ENCODE results near the gene NUP98. TPM values are rescaled to one million over a fixed set of nuclear protein-coding genes. Genes with fewer than 3 reads are reported as not detected.

The NUP98 gene
- total RNA-seq, 2 donors from 2014 or later, result 127 to 136 TPM

DNA sequence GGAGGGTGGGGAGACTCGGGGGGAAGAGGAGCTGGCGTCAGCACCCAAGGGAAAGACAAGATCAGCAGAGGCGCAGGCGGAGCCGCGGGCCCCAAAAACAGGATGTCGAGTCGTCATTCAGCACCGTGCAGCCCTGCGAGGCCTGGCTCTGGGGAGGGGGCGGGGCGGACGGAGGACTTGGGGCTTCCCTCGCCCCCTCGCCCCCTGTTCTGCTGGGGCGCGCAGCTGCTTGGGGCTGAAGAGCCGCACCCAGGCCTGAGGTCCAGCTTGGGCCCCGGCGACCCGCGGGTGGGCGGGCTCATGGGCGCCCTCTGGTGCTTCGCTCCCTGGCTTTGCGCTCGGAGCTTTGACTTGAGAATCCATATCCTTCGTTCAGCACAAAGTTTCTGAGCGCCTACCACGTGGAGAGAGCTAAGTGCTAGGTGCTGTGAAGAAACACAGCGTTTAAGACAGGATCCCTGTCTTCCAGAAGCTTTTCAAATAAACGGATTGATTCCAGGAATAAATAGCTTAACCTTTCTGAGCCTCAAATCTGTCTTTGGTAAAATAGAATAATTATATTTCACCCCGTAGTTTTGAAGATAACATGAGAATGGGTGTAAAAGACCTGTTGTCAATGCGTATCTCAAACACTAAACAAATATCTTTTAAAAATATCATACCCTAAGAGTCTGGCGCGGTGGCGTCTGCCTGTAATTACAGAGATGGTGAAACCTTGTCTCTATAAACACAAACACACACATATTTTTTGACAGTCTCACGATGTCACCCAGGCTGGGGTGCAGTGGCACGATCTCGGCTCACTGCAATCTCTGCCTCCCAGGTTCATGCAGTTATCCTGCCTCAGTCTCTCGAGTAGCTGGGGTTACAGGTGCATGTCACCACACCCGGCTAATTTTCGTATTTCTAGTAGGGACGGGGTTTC, 44.3 kb upstream of the NUP98 start:
- no peaks in the 10 kb centered on the region for H3K36me3 ChIP-seq
- H3K9me3 ChIP-seq, result no peaks in the 10 kb centered on the region
- peak overlapping the region; percentile 46 to 91 for H3K4me3 ChIP-seq
- intact Hi-C loops (cut with DNase I), result loop anchor here (5.0 kb wide), 1 partner anchor 44 kb away; the partner anchor contains the start of gene NUP98
- DNase-seq (ENCODE audit: low spot score), result peak; percentile 82
- WGBS, result 29% methylated on average over 36 of the region's 44 CpGs
- peak overlapping the region; percentile 95 to 97 for H3K27ac ChIP-seq
- TF ChIP-seq POLR2A (IDR thresholded peaks at IDR 0.05) (peak; percentile 36), POLR2AphosphoS5 (IDR thresholded peaks at IDR 0.05) (peak; percentile 61)
- TF ChIP-seq, protein P1, sequence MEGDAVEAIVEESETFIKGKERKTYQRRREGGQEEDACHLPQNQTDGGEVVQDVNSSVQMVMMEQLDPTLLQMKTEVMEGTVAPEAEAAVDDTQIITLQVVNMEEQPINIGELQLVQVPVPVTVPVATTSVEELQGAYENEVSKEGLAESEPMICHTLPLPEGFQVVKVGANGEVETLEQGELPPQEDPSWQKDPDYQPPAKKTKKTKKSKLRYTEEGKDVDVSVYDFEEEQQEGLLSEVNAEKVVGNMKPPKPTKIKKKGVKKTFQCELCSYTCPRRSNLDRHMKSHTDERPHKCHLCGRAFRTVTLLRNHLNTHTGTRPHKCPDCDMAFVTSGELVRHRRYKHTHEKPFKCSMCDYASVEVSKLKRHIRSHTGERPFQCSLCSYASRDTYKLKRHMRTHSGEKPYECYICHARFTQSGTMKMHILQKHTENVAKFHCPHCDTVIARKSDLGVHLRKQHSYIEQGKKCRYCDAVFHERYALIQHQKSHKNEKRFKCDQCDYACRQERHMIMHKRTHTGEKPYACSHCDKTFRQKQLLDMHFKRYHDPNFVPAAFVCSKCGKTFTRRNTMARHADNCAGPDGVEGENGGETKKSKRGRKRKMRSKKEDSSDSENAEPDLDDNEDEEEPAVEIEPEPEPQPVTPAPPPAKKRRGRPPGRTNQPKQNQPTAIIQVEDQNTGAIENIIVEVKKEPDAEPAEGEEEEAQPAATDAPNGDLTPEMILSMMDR (IDR thresholded peaks at IDR 0.05), result peak; percentile 44 to 82 (median 68)
- no peaks in the 10 kb centered on the region for H3K4me1 ChIP-seq (replicated peaks)
- H3K27me3 ChIP-seq (replicated peaks; ENCODE audit: insufficient read depth), result no peaks in the 10 kb centered on the region

DNA sequence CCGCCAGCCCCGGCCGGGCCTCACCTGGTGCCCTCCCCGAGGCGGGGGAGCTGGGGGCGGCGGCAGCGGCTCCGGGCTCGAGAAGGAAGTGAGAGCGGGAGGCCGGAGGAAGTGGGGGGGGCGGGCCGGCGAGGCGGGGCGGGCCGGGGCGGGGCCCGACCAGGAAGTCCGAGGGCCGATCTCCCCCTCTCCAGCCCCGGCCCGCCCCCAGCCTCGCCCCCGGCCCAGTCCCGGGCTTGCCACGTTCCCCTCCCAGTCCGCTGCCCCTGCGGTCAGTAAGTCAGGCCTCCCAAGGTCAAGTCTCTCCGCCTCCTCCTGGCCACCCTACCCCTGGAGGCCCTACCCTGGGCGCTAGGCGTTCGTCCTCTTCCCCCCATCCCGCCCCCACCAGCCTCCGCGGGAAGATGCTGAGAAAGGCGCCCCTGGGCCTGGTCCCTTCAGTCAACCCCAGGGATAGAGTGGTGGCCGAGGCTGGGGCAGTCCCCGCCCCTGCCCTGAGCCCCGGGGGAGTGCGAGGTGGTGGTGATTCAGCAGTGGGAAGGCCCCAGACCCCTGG, 43.6 kb upstream of the NUP98 start, which contains the start of gene RHOG:
Gene RHOG, minus strand, starts transcription at position 90 of the 556 bp plus-strand sequence. CDS start 12,821 bp downstream, outside the sequence.
- intact Hi-C loops (cut with DNase I), result loop anchor here (5.0 kb wide), 1 partner anchor 44 kb away; the partner anchor contains the start of gene NUP98
- TF ChIP-seq, protein P1 (IDR thresholded peaks at IDR 0.05), result no peak
- peak; percentile 44 for TF ChIP-seq POLR2A (IDR thresholded peaks at IDR 0.05)
- WGBS, result 2% methylated on average over 28 of the region's 42 CpGs
- Histone ChIP-seq H3K4me1 (replicated peaks) (no peaks in the 10 kb centered on the region), H3K27ac (peak within 1 kb of the TSS; percentile 95 to 97), H3K36me3 (no peaks in the 10 kb centered on the region), H3K4me3 (peak within 1 kb of the TSS; percentile 46 to 91), H3K9me3 (no peaks in the 10 kb centered on the region), H3K27me3 (replicated peaks; ENCODE audit: insufficient read depth) (no peaks in the 10 kb centered on the region)
- peak; percentile 71 for DNase-seq (ENCODE audit: low spot score)

DNA sequence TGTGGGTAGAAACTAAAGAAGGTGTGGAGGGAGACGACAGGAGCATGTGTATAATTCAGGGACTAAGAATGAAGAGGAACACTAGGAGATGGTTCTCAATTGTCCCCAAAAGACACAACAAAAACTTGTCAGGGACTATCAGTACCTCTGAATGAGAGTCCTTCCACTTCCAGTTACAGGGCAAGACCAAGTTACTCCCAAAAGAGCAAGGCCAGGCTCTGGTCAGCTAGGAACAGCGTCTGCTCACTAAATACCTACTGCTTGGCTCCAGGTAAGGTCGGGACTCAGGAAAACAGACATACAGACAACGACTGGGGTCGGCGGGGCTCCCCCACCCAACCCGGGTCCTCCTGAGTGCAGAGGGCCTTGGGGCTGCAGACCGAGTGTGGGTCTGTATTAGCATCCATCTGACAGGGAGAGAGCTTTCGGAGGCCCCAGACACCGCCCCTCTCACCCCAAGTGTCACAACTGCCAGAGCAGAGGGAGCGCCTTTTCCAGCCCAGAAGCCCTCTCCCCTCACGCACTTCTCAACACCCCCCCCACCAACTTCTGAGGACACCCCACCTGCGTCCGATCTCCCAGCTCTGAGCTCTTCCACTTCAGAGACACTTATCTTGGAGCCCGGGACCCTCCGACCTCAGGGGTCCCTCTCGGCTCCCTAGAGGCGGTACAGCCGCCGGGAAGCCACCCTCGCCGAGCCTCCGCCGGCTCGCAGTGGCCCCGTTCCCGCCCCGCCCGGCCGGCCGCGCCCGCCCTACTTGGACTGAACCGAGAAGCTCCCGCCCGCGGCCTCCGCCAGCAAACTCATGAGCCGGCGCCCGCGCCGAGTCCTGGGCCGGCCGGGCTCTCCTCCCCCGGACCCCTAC, 42.9 kb upstream of the NUP98 start:
- Histone ChIP-seq H3K27me3 (replicated peaks; ENCODE audit: insufficient read depth) (no peaks in the 10 kb centered on the region), H3K4me3 (peak overlapping the region; percentile 46 to 91), H3K4me1 (replicated peaks) (no peaks in the 10 kb centered on the region), H3K36me3 (no peaks in the 10 kb centered on the region), H3K27ac (peak overlapping the region; percentile 95 to 97), H3K9me3 (no peaks in the 10 kb centered on the region)
- DNase-seq (ENCODE audit: low spot score), result no peak
- intact Hi-C loops (cut with DNase I), result loop anchor here (5.0 kb wide), 1 partner anchor 43 kb away; the partner anchor contains the start of gene NUP98
- WGBS, result 2% methylated on average over 33 of the region's 46 CpGs
- TF ChIP-seq, protein P1 (IDR thresholded peaks at IDR 0.05), result no peak
- no peak for TF ChIP-seq POLR2A (IDR thresholded peaks at IDR 0.05)
- no peak for TF ChIP-seq POLR2AphosphoS5 (IDR thresholded peaks at IDR 0.05)

DNA sequence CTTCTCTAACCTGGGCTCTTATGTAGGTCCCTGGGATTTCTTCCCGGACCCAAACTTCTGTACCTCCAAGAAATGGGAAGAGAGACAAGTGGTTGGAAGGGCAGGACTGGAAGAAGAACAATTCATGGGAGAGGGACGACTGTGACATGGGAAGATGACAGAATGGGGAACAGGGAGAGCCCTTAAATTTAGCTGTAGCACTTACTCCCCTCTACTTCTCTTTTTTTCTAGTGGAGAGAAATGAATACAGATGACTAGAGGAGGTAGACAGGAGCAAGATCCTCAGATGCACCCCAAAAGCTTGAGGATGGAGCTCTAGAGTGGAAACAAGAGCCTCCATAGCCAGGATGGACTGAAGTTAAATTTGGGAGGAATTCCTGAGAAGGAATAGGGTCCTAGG, 41.1 kb upstream of the NUP98 start:
- no peak overlapping the region for H3K4me3 ChIP-seq

More for the DNA sequence above, 41.1 kb upstream of the NUP98 start:
- Histone ChIP-seq H3K4me1 (replicated peaks) (no peaks in the 10 kb centered on the region), H3K27me3 (replicated peaks; ENCODE audit: insufficient read depth) (no peaks in the 10 kb centered on the region), H3K36me3 (no peaks in the 10 kb centered on the region), H3K27ac (no peak overlapping the region), H3K9me3 (no peaks in the 10 kb centered on the region)
- TF ChIP-seq POLR2A (IDR thresholded peaks at IDR 0.05), result no peak
- TF ChIP-seq, protein P1 (IDR thresholded peaks at IDR 0.05), result no peak
- TF ChIP-seq POLR2AphosphoS5 (IDR thresholded peaks at IDR 0.05), result no peak
- WGBS, result 87% methylated on average over 2 of the region's 2 CpGs
- intact Hi-C loops (cut with DNase I), result no loop called here
- no peak for DNase-seq (ENCODE audit: low spot score)
